ENCODE measurements around the gene C12orf76. TPM values are rescaled to one million over a fixed set of nuclear protein-coding genes. Genes with fewer than 3 reads are reported as not detected.
"Not testable (repeated sequence)": the region's sequence is repeated elsewhere in the genome, so short reads cannot be mapped to it uniquely, and the experiment has no call there.

Gene C12orf76
- total RNA-seq, 1 experiment from 2014 or later = 4.5 TPM

DNA sequence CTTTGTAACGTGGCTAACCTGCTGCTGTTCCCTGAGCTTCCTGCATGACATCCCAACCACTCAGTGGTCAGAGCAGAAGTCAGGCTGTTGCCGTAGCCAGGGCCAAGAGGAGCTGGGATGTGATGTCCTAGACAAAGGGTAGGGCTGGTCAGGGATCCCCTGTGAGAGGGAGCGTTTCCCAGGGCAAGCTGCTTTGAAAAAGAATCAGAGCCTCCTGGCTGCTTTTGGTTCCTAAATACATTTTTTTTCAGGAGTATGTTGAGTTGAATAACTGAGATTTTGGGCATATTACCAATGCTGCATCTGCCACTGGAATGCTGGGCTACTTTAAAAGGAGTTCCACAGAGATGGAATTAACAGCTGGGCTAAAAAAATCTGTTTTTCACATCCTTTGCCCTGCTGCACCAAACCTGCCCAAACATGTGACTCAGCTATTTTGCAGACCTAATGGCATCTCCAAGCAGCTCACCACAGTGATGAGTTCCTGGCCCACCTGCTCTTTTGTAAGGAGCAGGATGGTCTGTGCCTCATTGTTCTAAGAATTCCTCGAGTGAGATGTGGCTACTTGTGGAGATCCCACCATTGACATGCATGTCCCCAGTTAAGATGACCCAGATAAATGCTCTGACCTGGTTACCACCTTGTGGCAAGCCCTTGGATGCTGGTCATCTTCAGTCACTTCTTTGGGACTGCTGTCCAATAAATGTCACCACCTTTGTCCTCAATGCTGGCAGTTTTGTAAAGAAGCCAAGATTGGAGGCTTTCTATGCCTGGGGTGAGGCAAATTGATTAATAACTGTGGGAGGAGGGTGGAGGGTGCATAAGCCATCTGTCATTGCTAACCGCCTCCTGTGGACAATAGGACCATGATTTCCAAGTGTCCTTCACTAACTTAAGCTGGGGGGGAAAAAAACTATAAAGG lies 25.0 kb downstream of the C12orf76 start:
- peak overlapping the region; percentile 34; the same call in 1 of the 2 replicates for H3K27ac ChIP-seq
- H3K9me3 ChIP-seq (replicated peaks) = no peaks in the 10 kb centered on the region
- no peak for DNase-seq (ENCODE audit: low read depth in 1 of 2, low spot score in 2 of 2)
- no peak overlapping the region for H3K4me3 ChIP-seq
- H3K4me1 ChIP-seq (replicated peaks) = peaks cover 49% of the 10 kb centered on the region
- H3K27me3 ChIP-seq (replicated peaks) = no peaks in the 10 kb centered on the region
- peaks cover 83% of the 10 kb centered on the region for H3K36me3 ChIP-seq

GRCh38 chr12:110020956-110021355 lies 27.4 kb downstream of the C12orf76 start:
- no peak overlapping the region for H3K4me3 ChIP-seq
- H3K36me3 ChIP-seq = peaks cover 89% of the 10 kb centered on the region
- no peaks in the 10 kb centered on the region for H3K27me3 ChIP-seq (replicated peaks)
- H3K4me1 ChIP-seq (replicated peaks) = peaks cover 32% of the 10 kb centered on the region
- no peaks in the 10 kb centered on the region for H3K9me3 ChIP-seq (replicated peaks)
- no peak overlapping the region for H3K27ac ChIP-seq
- no peak for DNase-seq (ENCODE audit: low read depth in 1 of 2, low spot score in 2 of 2)

DNA sequence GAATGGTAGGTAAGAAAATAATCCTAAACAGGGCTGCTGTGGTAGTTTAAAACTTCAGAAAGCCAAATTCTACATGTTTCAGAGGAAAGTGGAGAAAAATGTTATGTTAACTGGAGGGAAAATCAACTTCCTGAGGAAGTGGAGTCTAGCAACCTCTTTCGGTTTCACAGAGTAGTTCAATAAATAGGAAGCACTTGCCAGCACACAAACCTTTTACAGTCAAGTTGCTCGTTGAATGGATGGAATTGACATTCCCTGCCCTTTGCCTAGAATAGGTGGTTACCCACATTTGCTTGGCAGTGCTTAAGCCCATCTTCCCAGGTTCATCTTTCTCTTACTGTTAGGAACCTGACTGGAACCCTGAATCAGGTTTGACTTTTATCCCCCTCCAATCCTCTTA lies 33.2 kb downstream of the C12orf76 start:
- no peaks in the 10 kb centered on the region for H3K27me3 ChIP-seq (replicated peaks)
- no peaks in the 10 kb centered on the region for H3K9me3 ChIP-seq (replicated peaks)
- no peak for DNase-seq (ENCODE audit: low read depth in 1 of 2, low spot score in 2 of 2)
- peaks cover 76% of the 10 kb centered on the region for H3K36me3 ChIP-seq
- no peak overlapping the region for H3K4me3 ChIP-seq
- H3K4me1 ChIP-seq (replicated peaks) = no peaks in the 10 kb centered on the region
- no peak overlapping the region for H3K27ac ChIP-seq

- Histone ChIP-seq H3K4me3 (no peak overlapping the region), H3K36me3 (peaks cover 62% of the 10 kb centered on the region), H3K27ac (no peak overlapping the region), H3K27me3 (replicated peaks) (no peaks in the 10 kb centered on the region), H3K4me1 (replicated peaks) (no peaks in the 10 kb centered on the region), H3K9me3 (replicated peaks) (no peaks in the 10 kb centered on the region)
- no peak for DNase-seq (ENCODE audit: low read depth in 1 of 2, low spot score in 2 of 2)
Measured at GRCh38 chr12:110012659-110013058, 35.7 kb downstream of the C12orf76 start.

DNA sequence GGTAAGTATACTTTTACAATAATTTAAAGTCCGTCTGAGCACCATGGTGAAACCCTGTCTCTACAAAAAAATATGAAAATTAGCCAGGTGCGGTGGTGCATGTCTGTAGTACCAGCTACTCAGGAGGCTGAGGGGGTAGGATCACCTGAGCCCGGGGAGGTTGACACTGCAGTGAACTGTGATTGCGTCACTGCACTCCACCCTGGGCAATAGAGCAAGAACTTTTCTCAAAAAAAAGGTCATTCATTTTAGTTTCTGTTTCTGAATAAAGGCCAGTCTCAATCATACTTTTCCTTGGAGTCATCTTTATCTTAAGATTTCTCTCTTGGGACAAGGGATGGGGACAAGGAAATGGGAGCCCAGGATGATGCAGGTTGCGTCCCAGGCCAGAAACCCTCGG lies 36.2 kb downstream of the C12orf76 start:
- peaks cover 60% of the 10 kb centered on the region for H3K36me3 ChIP-seq
- no peak for DNase-seq (ENCODE audit: low read depth in 1 of 2, low spot score in 2 of 2)

DNA sequence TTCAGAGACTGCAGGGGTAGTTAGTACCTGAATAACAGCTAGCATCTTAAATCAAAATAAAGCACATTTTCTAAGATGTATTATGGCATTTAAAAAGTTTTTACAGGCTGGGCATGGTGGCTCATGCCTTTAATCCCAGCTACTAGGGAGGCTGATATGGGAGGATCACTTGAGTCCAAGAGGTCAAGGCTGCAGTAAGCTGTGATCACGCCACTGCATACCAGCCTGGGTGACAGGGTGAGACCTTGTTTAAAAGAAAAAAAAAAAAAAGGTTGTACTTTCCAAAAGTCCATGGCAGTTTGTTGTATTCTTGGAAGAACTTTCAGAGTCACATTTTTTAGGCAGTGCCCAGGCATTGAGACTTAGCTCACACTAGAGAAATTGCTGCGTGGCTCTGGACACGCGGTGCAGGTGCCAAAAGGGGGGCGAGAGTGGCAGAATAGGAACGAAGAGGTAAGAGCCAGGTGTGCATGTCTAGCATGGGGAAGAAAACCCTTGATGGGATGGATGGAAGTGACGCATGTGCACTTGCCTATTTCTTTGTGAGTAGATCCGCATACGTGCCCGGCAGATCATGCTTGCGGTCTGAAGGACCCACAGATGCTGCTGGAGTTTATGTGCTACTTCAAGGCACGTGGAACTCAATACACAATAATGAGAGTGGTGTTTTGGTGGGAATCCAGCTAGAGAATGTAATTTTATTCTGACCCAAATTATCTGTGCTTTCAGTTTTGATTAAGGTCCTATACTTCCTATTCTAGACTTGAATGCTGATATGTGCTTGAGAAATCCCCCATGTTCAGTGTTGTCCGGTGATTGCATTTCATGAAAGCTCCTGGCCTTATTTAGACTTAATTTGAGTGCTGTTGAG lies 37.2 kb downstream of the C12orf76 start:
- Histone ChIP-seq H3K9me3 (replicated peaks) (no peaks in the 10 kb centered on the region), H3K4me3 (no peak overlapping the region), H3K36me3 (peaks cover 55% of the 10 kb centered on the region), H3K27me3 (replicated peaks) (no peaks in the 10 kb centered on the region), H3K4me1 (replicated peaks) (no peaks in the 10 kb centered on the region), H3K27ac (no peak overlapping the region)
- no peak for DNase-seq (ENCODE audit: low read depth in 1 of 2, low spot score in 2 of 2)

More for the DNA sequence above, 36.2 kb downstream of the C12orf76 start:
- no peaks in the 10 kb centered on the region for H3K4me1 ChIP-seq (replicated peaks)
- no peaks in the 10 kb centered on the region for H3K9me3 ChIP-seq (replicated peaks)
- no peak overlapping the region for H3K27ac ChIP-seq
- H3K4me3 ChIP-seq = no peak overlapping the region
- no peaks in the 10 kb centered on the region for H3K27me3 ChIP-seq (replicated peaks)

DNA sequence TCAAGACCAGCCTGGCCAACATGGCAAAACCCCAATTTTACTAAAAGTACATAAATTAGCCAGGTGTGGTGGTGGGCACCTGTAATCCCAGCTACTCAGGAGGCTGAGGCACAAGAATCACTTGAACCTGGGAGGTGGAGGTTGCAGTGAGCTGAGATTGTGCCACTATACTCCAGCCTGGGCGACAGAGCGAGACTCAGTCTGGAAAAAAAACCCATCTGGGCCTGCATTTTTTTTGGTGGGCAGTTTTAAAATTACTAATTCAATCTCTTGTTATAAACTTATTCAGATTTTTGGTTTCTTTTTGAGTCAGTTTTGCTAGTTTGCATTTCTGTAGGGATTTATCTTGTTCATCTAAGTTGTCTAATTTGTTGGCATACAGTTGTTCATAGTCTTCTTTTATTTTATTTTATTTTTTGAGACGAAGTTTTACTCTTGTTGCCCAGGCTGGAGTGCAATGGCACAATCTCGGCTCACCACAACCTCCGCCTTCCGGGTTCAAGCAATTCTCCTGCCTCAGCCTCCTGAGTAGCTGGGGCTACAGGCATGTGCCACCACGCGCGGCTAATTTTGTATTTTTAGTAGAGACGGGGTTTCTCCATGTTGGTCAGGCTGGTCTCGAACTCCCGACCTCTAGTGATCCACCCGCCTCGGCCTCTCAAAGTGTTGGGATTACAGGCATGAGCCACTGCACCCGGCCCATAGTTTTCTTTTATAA lies 39.5 kb downstream of the C12orf76 start:
- H3K9me3 ChIP-seq (replicated peaks); H3K4me1 ChIP-seq (replicated peaks); H3K27ac ChIP-seq; DNase-seq (ENCODE audit: low read depth in 1 of 2, low spot score in 2 of 2); H3K27me3 ChIP-seq (replicated peaks); H3K4me3 ChIP-seq: not testable (repeated sequence)
- H3K36me3 ChIP-seq = peaks cover 57% of the 10 kb centered on the region

- H3K4me3 ChIP-seq = no peak overlapping the region
- H3K36me3 ChIP-seq = peaks cover 59% of the 10 kb centered on the region
- DNase-seq (ENCODE audit: low read depth in 1 of 2, low spot score in 2 of 2) = no peak
- no peak overlapping the region for H3K27ac ChIP-seq
- no peaks in the 10 kb centered on the region for H3K9me3 ChIP-seq (replicated peaks)
- peaks cover 6% of the 10 kb centered on the region for H3K4me1 ChIP-seq (replicated peaks)
- no peaks in the 10 kb centered on the region for H3K27me3 ChIP-seq (replicated peaks)
Measured at GRCh38 chr12:110007881-110008280, 40.4 kb downstream of the C12orf76 start.

DNA sequence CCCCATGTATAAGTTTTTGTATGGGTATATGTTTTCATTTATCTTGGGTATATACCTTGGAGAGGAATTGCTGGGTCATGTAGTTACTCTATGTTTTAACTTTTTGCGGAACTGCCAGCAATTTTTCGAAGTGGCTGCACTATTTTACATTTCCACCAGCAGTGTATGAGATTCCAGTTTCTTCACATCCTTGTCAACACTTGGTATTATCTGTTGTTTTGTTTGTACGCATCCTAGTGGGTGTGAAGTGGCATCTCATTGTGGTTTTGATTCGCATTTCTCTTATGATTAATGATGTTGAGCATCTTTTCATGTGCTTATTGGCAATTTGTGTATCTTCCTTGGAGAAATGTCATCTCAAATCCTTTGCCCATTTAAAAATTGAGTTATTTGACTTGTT lies 42.2 kb downstream of the C12orf76 start:
- Histone ChIP-seq H3K4me3 (no peak overlapping the region), H3K9me3 (replicated peaks) (no peaks in the 10 kb centered on the region), H3K27me3 (replicated peaks) (no peaks in the 10 kb centered on the region), H3K27ac (no peak overlapping the region), H3K4me1 (replicated peaks) (peaks cover 22% of the 10 kb centered on the region), H3K36me3 (peaks cover 56% of the 10 kb centered on the region)
- DNase-seq (ENCODE audit: low read depth in 1 of 2, low spot score in 2 of 2) = no peak

- no peak for DNase-seq (ENCODE audit: low read depth in 1 of 2, low spot score in 2 of 2)
- Histone ChIP-seq H3K4me3 (no peak overlapping the region), H3K27me3 (replicated peaks) (no peaks in the 10 kb centered on the region), H3K27ac (no peak overlapping the region), H3K4me1 (replicated peaks) (peaks cover 26% of the 10 kb centered on the region), H3K9me3 (replicated peaks) (no peaks in the 10 kb centered on the region), H3K36me3 (peaks cover 56% of the 10 kb centered on the region)
Measured at GRCh38 chr12:110005319-110005973, 42.9 kb downstream of the C12orf76 start.

DNA sequence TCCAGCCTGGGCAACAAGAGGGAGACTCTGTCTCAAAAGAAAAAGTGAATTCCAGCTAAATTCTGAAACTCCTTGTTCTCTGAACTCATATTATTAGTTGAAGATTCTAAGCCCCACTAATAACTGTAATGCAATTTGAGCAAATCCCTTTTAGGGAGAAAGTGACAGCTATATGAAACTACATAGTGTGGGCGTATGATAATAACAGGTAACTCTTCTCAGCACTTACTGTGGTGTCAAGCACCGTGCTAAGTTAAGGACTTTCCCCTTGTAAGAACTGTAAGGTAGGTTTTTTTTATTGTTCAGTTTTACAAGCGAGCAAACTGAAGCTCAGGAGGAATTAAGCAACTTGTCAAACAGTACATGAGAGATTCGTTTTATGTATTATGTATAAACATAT lies 43.7 kb downstream of the C12orf76 start:
- peaks cover 26% of the 10 kb centered on the region for H3K4me1 ChIP-seq (replicated peaks)
- no peaks in the 10 kb centered on the region for H3K27me3 ChIP-seq (replicated peaks)
- no peak overlapping the region for H3K4me3 ChIP-seq
- peaks cover 48% of the 10 kb centered on the region for H3K36me3 ChIP-seq
- DNase-seq (ENCODE audit: low read depth in 1 of 2, low spot score in 2 of 2) = no peak
- no peaks in the 10 kb centered on the region for H3K9me3 ChIP-seq (replicated peaks)
- no peak overlapping the region for H3K27ac ChIP-seq

- Histone ChIP-seq H3K4me3 (no peak overlapping the region), H3K4me1 (replicated peaks) (peaks cover 32% of the 10 kb centered on the region), H3K27me3 (replicated peaks) (no peaks in the 10 kb centered on the region), H3K36me3 (peaks cover 47% of the 10 kb centered on the region), H3K9me3 (replicated peaks) (no peaks in the 10 kb centered on the region), H3K27ac (peak overlapping the region; percentile 56)
- no peak for DNase-seq (ENCODE audit: low read depth in 1 of 2, low spot score in 2 of 2)
Measured at GRCh38 chr12:110002676-110003515, 45.4 kb downstream of the C12orf76 start.
